Transverse colon (tissue), 4 donors: ENCODE measurements around the gene CD79B. TPM values are rescaled to one million over a fixed set of nuclear protein-coding genes. Genes with fewer than 3 reads are reported as not detected.

ENCODE experiments used
- DNase-seq: peaks from one replicate; pipeline ENCODE4 v3.0.0-alpha.2; 2019
- H3K27ac ChIP-seq, 4 donors: fragments of 200-600 bp; sonication (generic); 2 replicates each; pipeline ENCODE4 v1.5.1; 2016 to 2018; ENCODE audit warnings: inconsistent platforms in 4 of 4
- H3K27me3 ChIP-seq: fragments of 200-600 bp; sonication (generic); 2 replicates; pipeline ENCODE4 v1.5.1; 2017; ENCODE audit warnings: inconsistent platforms
- H3K36me3 ChIP-seq, 4 donors: fragments of 200-600 bp; sonication (generic); 2 replicates each; pipeline ENCODE4 v1.5.1; 2017 to 2019; ENCODE audit warnings: inconsistent platforms in 4 of 4
- H3K4me1 ChIP-seq, 4 donors: fragments of 200-600 bp; sonication (generic); 2 replicates each; pipeline ENCODE4 v1.5.1; 2017 to 2020; ENCODE audit warnings: inconsistent platforms in 4 of 4
- H3K4me3 ChIP-seq, 4 donors: fragments of 200-600 bp; sonication (generic); 1 replicate in 1 of 4; 2 replicates in 3 of 4; pipeline versions ENCODE4 v1.5.1 to v1.6.1; 2017 to 2019; ENCODE audit warnings: inconsistent platforms in 4 of 4
- H3K9me3 ChIP-seq, 2 donors: fragments of 200-600 bp; sonication (generic); 2 replicates each; pipeline ENCODE4 v1.5.1; 2017 to 2019; ENCODE audit warnings: inconsistent platforms in 2 of 2
- CTCF ChIP-seq, 5 experiments: fragments of 200-600 bp in 3 of 5; fragments of 450-650 bp in 2 of 5; sonication (generic) in 3 of 5; IDR thresholded peaks; 1 replicate in 2 of 5; 2 replicates in 3 of 5; pipeline ENCODE4 v1.5.1; 2016 to 2017; ENCODE audit warnings: antibody characterized with exemption in 5 of 5, inconsistent platforms in 3 of 5, mild to moderate bottlenecking in 2 of 5, moderate library complexity in 1 of 5
- EP300 ChIP-seq: sonication (generic); formaldehyde crosslinking; IDR thresholded peaks from one replicate; pipeline ENCODE4 v1.6.1; 2017; ENCODE audit warnings: antibody characterized with exemption, low read depth
- POLR2A ChIP-seq: fragments of 450-650 bp; IDR thresholded peaks from one replicate; pipeline ENCODE4 v1.6.1; 2016; ENCODE audit warnings: antibody characterized with exemption, mild to moderate bottlenecking, moderate library complexity
- POLR2AphosphoS5 ChIP-seq, 3 donors: sonication (generic); formaldehyde crosslinking; IDR thresholded peaks; one replicate each; pipeline ENCODE4 v1.6.1; 2016; ENCODE audit warnings: antibody characterized with exemption in 3 of 3
- WGBS, 2 donors: methylation state at CpG; one replicate each; pipeline ENCODE4 v1.1.5; 2018; ENCODE audit warnings: low coverage in 1 of 2; 5-methylcytosine and 5-hydroxymethylcytosine counted together
- in situ Hi-C, 4 donors: fragments of 200-750 bp; cut with MboI; loops; one replicate each; pipeline versions ENCODE4 v1.15.0 to v1.15.1; 2017; ENCODE audit warnings: low sequenced_read_pairs in 3 of 4, low pct_ligation_motif_present in 1 of 4, low pct_unique_long_range_greater_than_20kb in 1 of 4
- intact Hi-C: fragments of 100-400 bp; cut with DNase I; formaldehyde crosslinking; loops from one replicate; pipeline ENCODE4 v1.15.1; 2023; ENCODE audit warnings: low total_unique reads
- total RNA-seq, 4 donors: library from RNA; depleted of rRNA; stranded (reverse); fragments of >200 nt; gene quantifications; one replicate each; pipeline ENCODE4 v1.1.0, GENCODE V29; 2016

CD79B gene
- total RNA-seq, 4 donors from 2014 or later = 0.68 to 38.9 (median 20.0) TPM; not detected in 1

DNA sequence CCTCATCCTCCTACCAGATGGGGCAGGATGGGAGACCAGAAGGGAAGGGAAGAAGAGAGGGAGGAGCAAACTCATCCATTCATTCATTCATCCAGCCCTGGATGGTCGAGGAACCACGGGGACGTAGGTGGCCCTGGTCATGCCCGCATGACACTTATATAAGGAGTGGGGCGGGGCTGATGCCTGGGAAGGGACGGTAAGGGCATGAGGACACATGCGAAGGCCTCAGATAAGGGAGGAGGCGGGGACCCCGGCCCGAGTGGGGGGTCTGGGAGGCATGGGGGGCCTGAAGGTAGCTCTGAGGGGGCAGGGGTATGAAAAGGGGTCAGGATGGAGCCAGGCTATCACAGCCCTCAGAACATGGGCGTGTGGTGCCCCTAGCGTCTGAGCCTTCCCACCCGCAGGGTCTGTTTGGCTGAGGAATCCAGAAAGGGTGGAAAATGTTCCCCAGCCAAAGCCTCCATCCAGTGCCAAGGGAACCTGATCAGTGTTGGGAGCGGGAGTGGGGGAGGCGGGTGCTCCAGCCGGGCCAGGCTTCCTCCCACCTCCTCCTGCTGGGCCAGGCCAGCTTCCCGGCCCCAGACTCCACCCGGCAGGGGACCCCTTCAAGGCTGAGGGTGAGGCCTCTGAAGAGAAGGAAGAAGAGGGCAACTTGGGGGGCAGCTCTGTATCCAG lies 17.6 kb upstream of the CD79B start:
- intact Hi-C loops = no loop called here
- H3K9me3 ChIP-seq = no peaks in the 10 kb centered on the region
- in situ Hi-C loops = no loop called here

GRCh38 chr17:63948521-63948920 lies 16.4 kb upstream of the CD79B start:
- H3K27ac ChIP-seq = no peak overlapping the region
- intact Hi-C loops (no loop called here), in situ Hi-C loops (no loop called here)
- H3K4me3 ChIP-seq = no peak overlapping the region
- no peak for DNase-seq
- TF ChIP-seq EP300 = no peak
- no peak for TF ChIP-seq POLR2A
- 90% methylated on average over 8 of the region's 9 CpGs; no CpG with 5 or more reads in 1 of the 2 donors for WGBS, 2 donors
- no peaks in the 10 kb centered on the region for H3K27me3 ChIP-seq
- H3K4me1 ChIP-seq = peaks cover 0 to 8% (median 0%) of the 10 kb centered on the region in 4 donors
- no peaks in the 10 kb centered on the region for H3K9me3 ChIP-seq
- H3K36me3 ChIP-seq = no peaks in the 10 kb centered on the region

More for the DNA sequence above, 17.6 kb upstream of the CD79B start:
- no peak for DNase-seq
- H3K4me3 ChIP-seq = no peak overlapping the region
- TF ChIP-seq EP300 (no peak), POLR2A (no peak), CTCF (IDR thresholded peaks at IDR 0.05) (no peak), POLR2AphosphoS5 (IDR thresholded peaks at IDR 0.05) (no peak)
- H3K27ac ChIP-seq = no peak overlapping the region
- 73% methylated on average over 15 of the region's 18 CpGs; no CpG with 5 or more reads in 1 of the 2 donors for WGBS, 2 donors
- no peaks in the 10 kb centered on the region for H3K36me3 ChIP-seq
- H3K27me3 ChIP-seq = no peaks in the 10 kb centered on the region
- H3K4me1 ChIP-seq = peaks cover 0 to 8% (median 0%) of the 10 kb centered on the region in 4 donors

DNA sequence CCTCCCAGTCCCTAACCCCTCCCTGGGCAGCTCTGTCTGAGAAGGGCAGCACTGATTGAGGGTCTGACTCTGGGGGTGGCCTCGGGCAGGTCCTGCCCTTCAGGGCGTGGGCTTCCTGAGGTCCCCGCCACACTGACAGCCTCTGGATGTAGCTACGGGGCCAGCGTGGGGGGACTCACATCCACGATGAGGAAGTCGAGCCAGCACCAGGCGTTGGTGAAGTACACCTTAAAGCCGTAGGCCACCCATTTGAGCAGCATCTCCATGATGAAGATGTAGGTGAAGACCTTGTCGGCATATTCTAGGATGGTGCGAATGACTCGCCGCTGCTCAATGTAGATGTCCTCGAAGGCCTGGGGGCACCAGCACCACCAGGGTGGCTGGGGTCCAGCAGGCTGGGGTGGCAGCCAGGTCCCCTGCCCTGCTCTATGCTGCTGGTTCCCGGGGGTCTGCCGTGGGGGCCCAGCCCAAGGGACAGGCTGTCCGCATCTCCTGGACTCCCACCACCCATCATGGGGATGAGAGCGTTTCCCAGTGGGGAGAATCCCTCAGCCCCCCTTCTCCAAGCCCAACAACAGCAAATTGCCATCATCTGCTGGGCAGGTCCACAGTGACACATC lies 15.7 kb upstream of the CD79B start:
- DNase-seq = no peak
- Histone ChIP-seq H3K4me3 (no peak overlapping the region), H3K27me3 (no peaks in the 10 kb centered on the region), H3K4me1 (peaks cover 0 to 8% (median 0%) of the 10 kb centered on the region in 4 donors), H3K36me3 (no peaks in the 10 kb centered on the region), H3K9me3 (no peaks in the 10 kb centered on the region), H3K27ac (no peak overlapping the region)
- in situ Hi-C loops = no loop called here
- TF ChIP-seq CTCF (IDR thresholded peaks at IDR 0.05) (no peak), POLR2A (no peak), POLR2AphosphoS5 (IDR thresholded peaks at IDR 0.05) (no peak), EP300 (no peak)
- intact Hi-C loops = no loop called here
- 81% methylated on average over 15 of the region's 18 CpGs; no CpG with 5 or more reads in 1 of the 2 donors for WGBS, 2 donors

- no peak overlapping the region for H3K4me3 ChIP-seq
- H3K9me3 ChIP-seq = no peaks in the 10 kb centered on the region
- H3K36me3 ChIP-seq = no peaks in the 10 kb centered on the region
- DNase-seq = peak; percentile 54
- 24% methylated on average over 12 of the region's 20 CpGs; no CpG with 5 or more reads in 1 of the 2 donors for WGBS, 2 donors
- no peaks in the 10 kb centered on the region for H3K27me3 ChIP-seq
- in situ Hi-C loops (no loop called here), intact Hi-C loops (no loop called here)
- H3K4me1 ChIP-seq = peaks cover 0 to 8% (median 0%) of the 10 kb centered on the region in 4 donors
- no peak overlapping the region for H3K27ac ChIP-seq
- TF ChIP-seq POLR2AphosphoS5 (IDR thresholded peaks at IDR 0.05) = no peak
- peak; percentile 57 to 80 (median 70) for TF ChIP-seq CTCF (IDR thresholded peaks at IDR 0.05)
Observed at GRCh38 chr17:63946440-63947363, 14.6 kb upstream of the CD79B start.
